Hypothalamus (tissue), 51 donors: ENCODE data around the gene UTS2B.

Experiments used
- DNase-seq, 51 donors: peaks; one replicate each; lab custom pipeline; 2025; lab: John Stamatoyannopoulos, UW

The UTS2B gene

GRCh38 chr3:191329654-191330529 lies at the start of gene UTS2B:
TSS of gene UTS2B (minus strand) at chr3:191330526. CDS start at chr3:191282189, 48,337 bp downstream.
- DNase-seq, result peak in 39 of 51 donors; percentile 16 to 69 (median 45)

DNA sequence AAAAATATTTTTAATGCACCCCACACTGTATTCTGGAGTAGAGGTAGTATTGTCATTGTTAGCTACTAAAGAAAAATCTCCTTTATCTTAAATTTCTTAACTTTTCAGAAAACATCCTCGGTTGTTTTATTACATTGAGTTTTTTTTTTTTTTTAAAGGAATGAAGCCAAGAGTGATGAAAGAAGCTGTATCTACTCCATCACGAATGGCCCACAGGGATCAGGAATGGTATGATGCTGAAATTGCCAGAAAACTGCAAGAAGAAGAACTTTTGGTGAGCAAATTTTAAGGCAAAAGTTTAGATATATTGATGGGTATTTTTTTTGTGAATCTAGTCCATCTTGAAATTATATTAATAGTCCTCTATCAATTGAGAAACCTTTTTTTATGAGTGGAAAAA lies 49.7 kb upstream of the UTS2B start:
- DNase-seq, result no peak

DNA sequence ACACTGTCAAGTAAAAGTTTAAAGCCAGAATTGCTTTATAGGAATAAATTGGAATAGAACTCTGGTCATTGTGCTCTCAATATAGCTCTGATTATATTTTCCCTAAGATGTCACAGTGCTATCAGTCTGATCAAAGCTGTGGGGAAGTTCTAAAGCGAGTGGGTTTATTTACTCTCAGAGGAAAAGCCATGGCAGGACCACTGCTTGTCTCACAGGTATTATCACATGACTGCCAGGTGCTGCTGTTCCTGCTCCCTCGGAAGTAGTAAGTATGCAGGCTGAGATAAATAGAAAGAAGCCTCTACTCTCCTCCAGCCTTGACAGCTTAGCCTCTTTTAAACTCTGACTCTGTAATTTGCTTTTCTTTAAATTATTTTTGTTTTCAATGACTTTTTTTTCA lies 49.1 kb upstream of the UTS2B start:
- DNase-seq, result no peak

- DNase-seq, result no peak
Measured at GRCh38 chr3:191378142-191378812, 48.0 kb upstream of the UTS2B start.

DNA sequence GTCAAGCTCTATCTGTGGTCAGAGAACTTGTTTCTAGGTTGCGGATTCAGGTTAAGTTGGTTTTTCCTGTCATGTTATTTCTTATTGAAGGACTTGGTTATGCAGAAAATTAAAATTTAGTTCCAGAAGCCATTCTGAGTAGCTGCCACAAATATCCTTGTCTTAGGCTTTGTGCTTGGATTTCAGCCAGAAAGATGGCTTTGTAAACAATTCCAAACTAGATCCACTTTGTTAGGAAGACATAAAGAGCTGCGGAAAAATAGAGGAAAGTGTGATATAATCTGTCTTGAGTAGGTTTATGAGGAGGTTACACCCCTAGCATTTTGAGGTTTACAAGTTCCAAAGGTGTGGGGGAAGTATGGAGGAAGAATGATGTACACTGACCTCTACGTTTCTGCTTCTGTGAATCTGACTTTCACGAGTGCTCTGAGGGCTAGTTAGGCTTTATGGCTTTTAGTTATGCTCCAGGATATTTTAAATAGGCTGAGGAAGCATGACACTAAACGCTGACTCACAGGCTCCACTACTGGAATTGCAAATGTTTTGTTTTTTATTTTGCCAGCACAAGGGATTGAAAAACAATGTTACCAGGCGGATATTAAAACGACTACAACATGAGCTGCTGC lies 46.3 kb upstream of the UTS2B start:
- no peak for DNase-seq

GRCh38 chr3:191373327-191373726 lies 43.0 kb upstream of the UTS2B start:
- DNase-seq, result no peak

- no peak for DNase-seq
Measured at GRCh38 chr3:191372122-191372521, 41.8 kb upstream of the UTS2B start.

GRCh38 chr3:191369616-191370010 lies 39.3 kb upstream of the UTS2B start:
- DNase-seq, result no peak

- DNase-seq, result no peak
Measured at GRCh38 chr3:191368755-191369615, 38.7 kb upstream of the UTS2B start.

- no peak for DNase-seq
Measured at GRCh38 chr3:191366675-191367074, 36.3 kb upstream of the UTS2B start.

DNA sequence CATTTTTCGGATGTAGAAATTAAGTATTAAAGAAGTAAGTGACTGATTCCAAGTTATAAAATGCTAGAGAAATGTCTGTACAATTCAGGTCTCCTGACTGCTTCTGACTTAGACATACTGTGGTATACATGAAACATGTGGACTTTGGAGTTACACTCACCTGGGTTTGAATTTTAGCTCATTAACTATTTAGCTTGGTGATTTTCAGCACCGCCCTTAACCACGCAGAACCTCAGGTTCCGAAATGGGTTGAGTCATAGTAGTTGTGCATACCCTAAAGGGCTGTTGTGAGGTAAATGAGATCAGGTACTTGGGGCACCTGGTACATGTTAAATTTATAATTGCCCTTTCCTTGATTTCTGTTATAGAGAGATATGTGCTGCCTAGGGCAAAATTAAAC lies 32.9 kb upstream of the UTS2B start:
- DNase-seq, result no peak

GRCh38 chr3:191362524-191363090 lies 32.3 kb upstream of the UTS2B start:
- no peak for DNase-seq

DNA sequence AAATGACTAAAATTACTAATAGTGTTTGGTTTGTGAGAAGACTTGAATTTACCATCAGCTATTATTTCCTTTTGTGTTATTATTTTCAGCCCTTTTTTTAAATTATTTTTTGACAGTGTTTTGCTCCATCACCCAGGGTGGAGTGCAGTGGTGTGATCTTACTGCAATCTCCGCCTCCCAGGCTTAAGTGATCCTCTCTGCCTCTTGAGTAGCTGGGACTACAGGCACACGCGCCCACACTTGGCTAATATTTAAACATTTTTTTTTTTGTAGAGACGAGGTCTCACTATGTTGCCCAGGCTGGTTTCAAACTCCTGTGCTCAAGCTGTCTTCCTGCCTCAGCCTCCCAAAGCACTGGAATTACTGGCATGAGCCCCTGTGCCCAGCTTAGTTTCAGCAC lies 31.7 kb upstream of the UTS2B start:
- DNase-seq, result no peak

DNA sequence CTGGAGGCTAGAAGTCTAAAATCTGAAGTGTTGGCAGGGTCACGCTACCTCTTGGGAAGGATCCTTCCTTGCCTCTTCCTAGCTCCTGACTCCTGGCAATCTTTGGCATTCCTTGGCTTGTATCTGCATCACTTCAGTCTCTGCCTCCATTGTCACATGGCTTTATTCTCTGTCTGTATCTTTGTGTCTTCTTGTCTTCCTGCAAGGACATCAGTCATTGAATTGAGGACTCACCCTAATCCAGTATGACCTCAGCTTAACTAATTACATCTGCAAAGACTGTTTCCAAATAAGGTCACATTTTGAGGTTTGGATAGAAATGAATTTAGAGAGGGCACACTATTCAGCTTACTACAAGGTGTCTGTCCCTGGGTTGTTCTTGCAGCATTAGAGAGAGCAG lies 31.1 kb upstream of the UTS2B start:
- DNase-seq, result no peak

- DNase-seq, result no peak
Measured at GRCh38 chr3:191360620-191361019, 30.3 kb upstream of the UTS2B start.

DNA sequence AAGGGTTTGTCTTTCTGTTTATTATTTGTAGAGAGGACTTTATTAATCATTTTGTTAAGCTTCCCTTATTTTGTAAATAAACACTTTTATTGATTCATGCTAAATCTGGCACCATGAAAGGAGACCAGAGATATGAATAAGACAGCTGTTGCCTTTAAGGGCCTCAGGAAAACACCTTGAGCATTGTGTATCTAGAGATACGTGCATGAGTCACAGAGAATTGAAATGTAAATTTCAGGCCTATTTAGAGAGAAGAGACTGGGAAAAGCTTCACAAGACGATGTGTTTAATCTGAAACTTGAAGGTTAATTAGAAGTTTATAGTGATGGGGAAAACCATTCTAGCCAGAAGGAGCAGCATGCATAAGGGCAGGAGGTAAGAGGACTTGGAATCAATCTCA lies 28.6 kb upstream of the UTS2B start:
- no peak for DNase-seq

DNA sequence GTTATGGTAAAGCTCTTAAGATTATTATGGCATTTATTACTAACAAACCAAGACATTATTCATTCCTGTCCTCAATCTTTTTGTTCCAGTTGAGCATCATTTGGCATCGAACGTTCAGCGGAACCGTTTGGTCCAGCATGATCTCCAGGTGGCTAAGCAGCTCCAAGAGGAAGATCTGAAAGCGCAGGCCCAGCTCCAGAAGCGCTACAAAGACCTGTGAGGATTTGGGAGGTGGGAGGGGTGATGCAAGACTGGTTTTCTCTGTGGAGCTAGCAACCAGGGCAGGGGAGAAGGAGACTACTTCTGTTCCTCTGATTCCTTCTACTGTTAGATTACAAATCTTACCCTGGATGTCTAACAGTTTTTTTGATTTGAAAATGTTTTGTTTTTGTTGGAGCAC lies 27.6 kb upstream of the UTS2B start:
- no peak for DNase-seq

- DNase-seq, result no peak
Measured at GRCh38 chr3:191356631-191357439, 26.5 kb upstream of the UTS2B start.

DNA sequence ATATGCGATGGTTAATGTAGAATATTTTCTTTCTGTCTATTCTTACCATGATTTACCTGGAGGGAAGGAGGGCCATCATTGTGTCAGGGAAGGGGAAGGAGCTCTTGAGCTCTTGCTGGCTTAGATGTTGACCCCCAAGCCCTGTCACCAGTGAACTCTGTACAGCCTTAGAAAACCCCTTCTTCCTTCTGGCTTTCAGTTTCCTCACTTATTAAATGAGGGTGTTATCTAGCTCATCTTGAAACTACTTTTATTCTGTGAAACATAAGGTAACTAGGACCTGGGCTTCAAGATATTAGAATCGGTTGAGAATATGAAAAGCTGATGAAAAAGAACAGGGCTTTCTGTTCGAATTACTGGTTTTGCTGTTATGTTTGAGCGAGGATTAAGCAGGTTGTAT lies 25.1 kb upstream of the UTS2B start:
- no peak for DNase-seq
